ENCODE data around the gene CDC42BPG. TPM values are rescaled to one million over a fixed set of nuclear protein-coding genes. Genes with fewer than 3 reads are reported as not detected.

The CDC42BPG gene
- polyA plus RNA-seq, 1 experiment: 0.02 TPM

- TF ChIP-seq CTCF (IDR thresholded peaks at IDR 0.05; ENCODE audit: low read depth, low read length): no peak
- Histone ChIP-seq H3K27ac (ENCODE audit: low read depth, low read length) (no peak overlapping the region), H3K27me3 (ENCODE audit: control insufficient read depth, insufficient read depth, low read length) (no peaks in the 10 kb centered on the region), H3K4me3 (ENCODE audit: low read depth, low read length) (no peak overlapping the region), H3K9me3 (ENCODE audit: control insufficient read depth, insufficient read depth, low read length) (no peaks in the 10 kb centered on the region)
- ChIA-PET POLR2A (no interaction called here), CTCF (no interaction called here)
- DNase-seq (ENCODE audit: low read depth, low spot score): no peak
These were observed 44.7 kb downstream of the CDC42BPG start for GRCh38 chr11:64799623-64800302.

- CTCF ChIA-PET: no interaction called here
- H3K27ac ChIP-seq (ENCODE audit: low read depth, low read length): no peak overlapping the region
- POLR2A ChIA-PET: interaction anchor here (0.6 kb wide), 1 partner anchor 30 kb away, joined by 3 read pairs; no protein-coding TSS in a partner anchor
- no peak for DNase-seq (ENCODE audit: low read depth, low spot score)
- H3K27me3 ChIP-seq (ENCODE audit: control insufficient read depth, insufficient read depth, low read length): no peaks in the 10 kb centered on the region
- no peak overlapping the region for H3K4me3 ChIP-seq (ENCODE audit: low read depth, low read length)
- no peak for TF ChIP-seq CTCF (IDR thresholded peaks at IDR 0.05; ENCODE audit: low read depth, low read length)
- H3K9me3 ChIP-seq (ENCODE audit: control insufficient read depth, insufficient read depth, low read length): no peaks in the 10 kb centered on the region
These were observed 45.2 kb downstream of the CDC42BPG start for GRCh38 chr11:64799256-64799622.

GRCh38 chr11:64796757-64797541 lies 47.5 kb downstream of the CDC42BPG start:
- Histone ChIP-seq H3K27ac (ENCODE audit: low read depth, low read length) (no peak overlapping the region), H3K4me3 (ENCODE audit: low read depth, low read length) (no peak overlapping the region), H3K27me3 (ENCODE audit: control insufficient read depth, insufficient read depth, low read length) (no peaks in the 10 kb centered on the region), H3K9me3 (ENCODE audit: control insufficient read depth, insufficient read depth, low read length) (no peaks in the 10 kb centered on the region)
- ChIA-PET CTCF (no interaction called here), POLR2A (interaction anchor here (0.6 to 1.2 kb wide), 2 partner anchors 10 to 18 kb away, joined by 3 read pairs; no protein-coding TSS in a partner anchor)
- no peak for TF ChIP-seq CTCF (IDR thresholded peaks at IDR 0.05; ENCODE audit: low read depth, low read length)
- no peak for DNase-seq (ENCODE audit: low read depth, low spot score)

- no peak overlapping the region for H3K4me3 ChIP-seq (ENCODE audit: low read depth, low read length)
- no peaks in the 10 kb centered on the region for H3K27me3 ChIP-seq (ENCODE audit: control insufficient read depth, insufficient read depth, low read length)
- TF ChIP-seq CTCF (IDR thresholded peaks at IDR 0.05; ENCODE audit: low read depth, low read length): no peak
- no peaks in the 10 kb centered on the region for H3K9me3 ChIP-seq (ENCODE audit: control insufficient read depth, insufficient read depth, low read length)
- H3K27ac ChIP-seq (ENCODE audit: low read depth, low read length): no peak overlapping the region
- DNase-seq (ENCODE audit: low read depth, low spot score): no peak
- CTCF ChIA-PET: no interaction called here
- POLR2A ChIA-PET: no interaction called here
These were observed 48.3 kb downstream of the CDC42BPG start for GRCh38 chr11:64796047-64796756.

Data from AG04450 (cell line).